GM12801 (cell line): Measurements from ENCODE around the gene SULT2B1.

ENCODE experiments used
- TF ChIP-seq, protein P1 (sequence below): IDR thresholded peaks from one replicate; pipeline ENCODE4 v1.5.1; 2011; ENCODE audit warnings: control low read depth; ENCODE audit not compliant: insufficient read length; ENCODE audit errors: extremely low read depth

The SULT2B1 gene

GRCh38 chr19:48510421-48511268 is 41.3 kb upstream of the SULT2B1 start:
- TF ChIP-seq, protein P1, sequence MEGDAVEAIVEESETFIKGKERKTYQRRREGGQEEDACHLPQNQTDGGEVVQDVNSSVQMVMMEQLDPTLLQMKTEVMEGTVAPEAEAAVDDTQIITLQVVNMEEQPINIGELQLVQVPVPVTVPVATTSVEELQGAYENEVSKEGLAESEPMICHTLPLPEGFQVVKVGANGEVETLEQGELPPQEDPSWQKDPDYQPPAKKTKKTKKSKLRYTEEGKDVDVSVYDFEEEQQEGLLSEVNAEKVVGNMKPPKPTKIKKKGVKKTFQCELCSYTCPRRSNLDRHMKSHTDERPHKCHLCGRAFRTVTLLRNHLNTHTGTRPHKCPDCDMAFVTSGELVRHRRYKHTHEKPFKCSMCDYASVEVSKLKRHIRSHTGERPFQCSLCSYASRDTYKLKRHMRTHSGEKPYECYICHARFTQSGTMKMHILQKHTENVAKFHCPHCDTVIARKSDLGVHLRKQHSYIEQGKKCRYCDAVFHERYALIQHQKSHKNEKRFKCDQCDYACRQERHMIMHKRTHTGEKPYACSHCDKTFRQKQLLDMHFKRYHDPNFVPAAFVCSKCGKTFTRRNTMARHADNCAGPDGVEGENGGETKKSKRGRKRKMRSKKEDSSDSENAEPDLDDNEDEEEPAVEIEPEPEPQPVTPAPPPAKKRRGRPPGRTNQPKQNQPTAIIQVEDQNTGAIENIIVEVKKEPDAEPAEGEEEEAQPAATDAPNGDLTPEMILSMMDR = no peak

DNA sequence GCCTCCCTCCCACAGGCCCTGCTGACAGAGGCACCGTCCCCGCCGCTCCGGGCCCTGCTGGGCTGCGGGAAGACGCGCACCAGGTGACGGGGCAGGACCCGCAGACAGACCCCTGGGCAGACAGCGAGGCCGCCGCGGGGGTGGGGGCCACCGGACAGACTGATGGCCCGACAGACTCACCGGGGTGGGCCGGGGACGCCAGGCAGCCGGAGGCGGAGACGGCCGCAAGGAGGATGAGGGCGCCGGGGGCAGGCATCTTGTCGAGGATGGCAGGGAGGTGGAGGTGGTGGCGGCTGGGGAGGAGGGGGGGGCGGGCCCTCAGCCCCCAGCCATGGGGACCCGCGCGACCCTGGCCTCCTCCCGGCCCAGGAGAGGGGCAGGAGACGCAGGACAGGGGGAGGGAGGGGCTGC is 40.6 kb upstream of the SULT2B1 start:
- TF ChIP-seq, protein P1 = no peak

- TF ChIP-seq, protein P1 = no peak
Observed at GRCh38 chr19:48511800-48512503, 40.0 kb upstream of the SULT2B1 start, which contains the start of gene LMTK3. Gene LMTK3, minus strand, starts transcription at chr19:48511835. Its CDS starts 259 bp downstream, at chr19:48511576.

DNA sequence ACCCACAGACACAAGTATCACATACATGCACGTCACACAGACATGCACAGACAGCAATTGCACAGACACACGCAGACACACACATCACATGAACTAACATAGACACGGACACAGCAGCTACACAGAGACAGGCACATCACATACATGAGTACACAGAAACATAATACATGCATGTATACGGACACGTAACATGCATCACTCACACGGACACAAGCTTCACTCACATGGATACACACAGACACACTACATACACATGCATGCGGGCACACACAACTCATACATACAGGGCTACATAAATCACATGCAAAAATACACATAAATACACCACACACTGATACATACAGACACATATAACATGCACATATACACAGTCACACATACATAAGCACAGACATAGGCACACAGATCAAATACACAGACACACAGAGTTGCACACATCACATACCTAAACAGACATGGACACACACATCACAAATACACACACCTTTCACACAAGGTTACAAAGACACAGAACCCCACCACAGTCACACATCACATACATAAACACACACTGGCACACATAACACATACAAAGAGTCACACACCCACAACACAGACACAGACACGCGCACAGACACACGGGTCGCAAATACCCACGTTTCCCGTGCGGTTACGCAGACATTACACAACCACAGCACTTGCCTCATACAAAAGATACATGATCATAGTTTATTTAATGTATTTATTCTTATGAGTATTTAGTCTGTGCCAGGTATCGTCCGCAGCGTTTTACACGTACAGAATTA is 39.3 kb upstream of the SULT2B1 start:
- TF ChIP-seq, protein P1 = no peak

DNA sequence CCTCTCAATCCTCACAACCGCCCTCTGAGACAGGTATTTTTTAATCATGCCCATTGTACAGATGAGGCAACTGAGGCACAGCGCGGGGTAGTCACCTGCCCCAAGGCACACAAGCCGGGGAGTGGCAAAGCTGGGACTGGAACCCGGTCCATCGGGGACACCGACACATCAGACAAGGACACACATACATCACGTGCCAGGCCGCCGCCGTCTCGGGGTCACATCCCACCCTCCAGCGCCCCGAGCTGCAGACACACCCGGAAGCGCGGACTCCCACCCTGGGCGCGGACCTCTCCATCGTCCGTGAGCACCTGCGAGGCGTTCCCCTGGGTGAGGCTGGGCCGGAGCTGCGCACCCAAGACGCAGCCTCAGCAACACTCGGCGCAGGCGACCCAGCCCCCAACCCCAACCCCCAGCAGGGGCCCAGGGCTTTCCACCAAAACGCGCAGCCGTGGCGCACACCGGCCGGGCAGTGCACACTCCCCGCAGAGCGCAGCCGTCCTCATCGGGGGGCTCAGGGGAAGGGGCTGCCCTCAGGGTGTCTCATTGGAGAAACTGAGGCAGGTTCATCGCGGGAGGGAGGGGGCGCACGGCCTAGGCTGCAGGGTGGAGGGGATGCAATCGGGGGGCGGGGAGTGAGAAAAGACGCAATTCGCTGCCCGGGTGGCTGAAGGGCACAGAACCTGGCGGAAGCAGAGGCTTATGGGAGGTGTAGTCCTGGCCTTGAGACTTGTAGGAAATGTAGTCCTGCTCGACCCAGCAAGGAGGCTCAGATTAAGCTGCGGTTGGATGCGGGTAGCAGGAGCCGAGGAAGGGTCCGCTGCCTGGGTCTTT is 38.5 kb upstream of the SULT2B1 start:
- TF ChIP-seq, protein P1 = no peak

DNA sequence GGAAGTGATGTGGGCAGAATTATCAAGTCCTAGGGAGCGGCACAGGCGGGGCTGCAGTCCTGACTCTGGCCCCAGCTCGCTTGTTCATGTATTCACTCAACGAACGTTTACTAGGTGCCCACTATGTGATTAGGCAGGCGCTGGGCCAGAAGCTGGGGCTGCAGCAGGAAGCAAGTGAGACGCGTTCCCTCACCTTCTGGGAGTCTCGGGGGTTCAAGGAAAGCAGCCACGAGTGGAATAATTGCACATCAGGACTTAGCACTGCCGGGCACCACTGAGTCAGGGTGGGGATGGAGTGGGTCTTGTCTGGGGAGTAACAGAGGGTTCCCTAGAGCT is 37.9 kb upstream of the SULT2B1 start:
- TF ChIP-seq, protein P1 = no peak
